PC-3 (cell line): ENCODE data around the gene IPMK. TPM values are rescaled to one million over a fixed set of nuclear protein-coding genes. Genes with fewer than 3 reads are reported as not detected.
A peak's percentile ranks its signal among the peaks of the same experiment; 100 is the strongest.

ENCODE experiments used
- ATAC-seq: fragments of 200-7000 bp; cut with Tn5 transposase; 2 replicates; pipeline ENCODE4 v1.9.1; 2020; ENCODE audit warnings: mild to moderate bottlenecking, moderate library complexity
- BruUV-seq: library from RNA; stranded (reverse); fragments of 400-500 nt; replicated peaks from 2 replicates; lab custom pipeline; 2021; lab: Mats Ljungman, UMichigan
- CTCF ChIA-PET: fragments of 300-600 bp; sonication (Branson Sonifier 250); formaldehyde crosslinking; loops from one replicate; lab custom pipeline; 2022; ENCODE audit warnings: antibody characterized with exemption; lab: Charles Lee
- POLR2A ChIA-PET: fragments of 300-600 bp; sonication (Branson Sonifier 250); formaldehyde crosslinking; loops from one replicate; lab custom pipeline; 2022; ENCODE audit warnings: antibody characterized with exemption; ENCODE audit not compliant: unreplicated experiment; lab: Charles Lee
- DNase-seq: peaks from one replicate; pipeline ENCODE4 v3.0.0-alpha.2; 2015
- H2AFZ ChIP-seq: fragments of 300-600 bp; sonication (generic); 2 replicates; pipeline ENCODE4 v1.6.0; 2016; ENCODE audit warnings: antibody characterized with exemption, low read length
- H3F3A ChIP-seq: fragments of 300-600 bp; sonication (generic); one replicate; pipeline ENCODE4 v1.6.0; 2017; ENCODE audit warnings: antibody characterized with exemption, low read length, control low read depth, mild to moderate bottlenecking; ENCODE audit not compliant: unreplicated experiment
- H3K27ac ChIP-seq: fragments of 300-600 bp; sonication (generic); 2 replicates; pipeline ENCODE4 v1.5.1; 2016; ENCODE audit warnings: mild to moderate bottlenecking, low read length
- H3K27me3 ChIP-seq: fragments of 300-600 bp; sonication (generic); 2 replicates; pipeline ENCODE4 v1.6.1; 2016; ENCODE audit warnings: low read length, mixed read lengths
- H3K36me3 ChIP-seq: fragments of 300-600 bp; sonication (generic); 2 replicates; pipeline ENCODE4 v1.6.1; 2016; ENCODE audit warnings: low read depth, mixed run types, low read length, mixed read lengths
- H3K4me1 ChIP-seq: fragments of 300-600 bp; sonication (generic); 2 replicates; pipeline ENCODE4 v1.5.1; 2016; ENCODE audit warnings: low read length; ENCODE audit not compliant: insufficient read depth
- H3K4me2 ChIP-seq: fragments of 300-600 bp; sonication (generic); 2 replicates; pipeline ENCODE4 v1.6.0; 2016; ENCODE audit warnings: low read length
- H3K4me3 ChIP-seq: fragments of 300-600 bp; sonication (generic); 2 replicates; pipeline ENCODE4 v1.5.1; 2016; ENCODE audit warnings: mild to moderate bottlenecking, low read length, mixed read lengths
- H3K79me2 ChIP-seq: fragments of 300-600 bp; sonication (generic); 2 replicates; pipeline ENCODE4 v1.6.1; 2017; ENCODE audit warnings: low read length, mixed read lengths
- H3K9ac ChIP-seq: fragments of 300-600 bp; sonication (generic); 2 replicates; pipeline ENCODE4 v1.6.0; 2016; ENCODE audit warnings: mild to moderate bottlenecking, low read length
- H3K9me2 ChIP-seq: fragments of 300-600 bp; sonication (generic); replicated peaks from 2 replicates; pipeline ENCODE4 v1.6.1; 2016; ENCODE audit warnings: mixed run types, low read length, mixed read lengths
- H3K9me3 ChIP-seq: fragments of 300-600 bp; sonication (generic); 2 replicates; pipeline ENCODE4 v1.6.1; 2016; ENCODE audit warnings: low read length, mixed read lengths
- H4K20me1 ChIP-seq: fragments of 300-600 bp; sonication (generic); 2 replicates; pipeline ENCODE4 v1.6.1; 2016; ENCODE audit warnings: low read length, mixed read lengths
- CTCF ChIP-seq: fragments of 300-600 bp; sonication (generic); conservative IDR thresholded peaks from 2 replicates; pipeline ENCODE4 v1.5.1; 2017; ENCODE audit warnings: antibody characterized with exemption, low read depth, mild to moderate bottlenecking, low read length
- EZH2 ChIP-seq: fragments of 300-600 bp; sonication (generic); IDR thresholded peaks from one replicate; pipeline ENCODE4 v1.6.1; 2017; ENCODE audit warnings: antibody characterized with exemption, mild to moderate bottlenecking, low read length; ENCODE audit not compliant: unreplicated experiment
- EZH2phosphoT487 ChIP-seq: fragments of 300-600 bp; sonication (generic); IDR thresholded peaks from 2 replicates; pipeline ENCODE4 v1.6.1; 2018; ENCODE audit warnings: mild to moderate bottlenecking, antibody characterized with exemption, low read length, borderline replicate concordance
- intact Hi-C: fragments of 100-400 bp; cut with micrococcal nuclease; formaldehyde crosslinking; loops from 2 replicates; pipeline ENCODE4 v1.9.0; 2023
- total RNA-seq: library from RNA; depleted of rRNA; stranded (reverse); fragments of >200 nt; gene quantifications from 2 replicates; pipeline ENCODE4 v1.2.3, GENCODE V29; 2014

The IPMK gene
- total RNA-seq, 1 experiment from 2014 or later: 7.1 TPM

GRCh38 chr10:58243269-58243668, 24.4 kb downstream of the IPMK start:
- ChIA-PET CTCF (no interaction called here), POLR2A (no interaction called here)
- no peak overlapping the region for H3K9ac ChIP-seq
- no peak for DNase-seq
- intact Hi-C loops: no loop called here
- no peak for ATAC-seq
- no peaks in the 10 kb centered on the region for H4K20me1 ChIP-seq
- H3K79me2 ChIP-seq: peaks cover 19% of the 10 kb centered on the region
- no TSS peak for BruUV-seq
- H3K4me3 ChIP-seq: no peak overlapping the region
- no peak overlapping the region for H2AFZ ChIP-seq
- H3K9me2 ChIP-seq: no peaks in the 10 kb centered on the region
- no peaks in the 10 kb centered on the region for H3F3A ChIP-seq
- H3K9me3 ChIP-seq: no peaks in the 10 kb centered on the region
- no peaks in the 10 kb centered on the region for H3K36me3 ChIP-seq
- H3K4me2 ChIP-seq: no peak overlapping the region
- no peaks in the 10 kb centered on the region for H3K27me3 ChIP-seq
- H3K27ac ChIP-seq: no peak overlapping the region
- TF ChIP-seq EZH2 (no peak), EZH2phosphoT487 (no peak), CTCF (no peak)
- H3K4me1 ChIP-seq: peaks cover 23% of the 10 kb centered on the region

- POLR2A ChIA-PET: no interaction called here
- Histone ChIP-seq H3K27me3 (no peaks in the 10 kb centered on the region), H4K20me1 (peaks cover 4% of the 10 kb centered on the region; the same call in 1 of the 2 replicates), H3K9me3 (no peaks in the 10 kb centered on the region), H2AFZ (no peak overlapping the region), H3K4me2 (no peak overlapping the region), H3K79me2 (peaks cover 24% of the 10 kb centered on the region), H3K9me2 (no peaks in the 10 kb centered on the region), H3K36me3 (no peaks in the 10 kb centered on the region), H3K4me1 (peaks cover 39% of the 10 kb centered on the region), H3K9ac (no peak overlapping the region), H3K4me3 (no peak overlapping the region), H3F3A (no peaks in the 10 kb centered on the region), H3K27ac (no peak overlapping the region)
- CTCF ChIA-PET: no interaction called here
- TF ChIP-seq EZH2phosphoT487: no peak
- no peak for TF ChIP-seq EZH2
- TF ChIP-seq CTCF: no peak
- no peak for DNase-seq
- intact Hi-C loops: no loop called here
- no TSS peak for BruUV-seq
- ATAC-seq: no peak
Observed at GRCh38 chr10:58241346-58241745, 26.3 kb downstream of the IPMK start.

- H3K9ac ChIP-seq: no peak overlapping the region; the same call in 1 of the 2 replicates
- H3K36me3 ChIP-seq: no peaks in the 10 kb centered on the region
- no peak overlapping the region for H3K4me3 ChIP-seq
- H3K4me1 ChIP-seq: peaks cover 39% of the 10 kb centered on the region
- H3K9me3 ChIP-seq: no peaks in the 10 kb centered on the region
- ChIA-PET POLR2A (no interaction called here), CTCF (interaction anchor here (0.6 kb wide), 1 partner anchor 50 kb away, joined by 3 read pairs; no protein-coding TSS in a partner anchor)
- BruUV-seq: no TSS peak
- peak overlapping the region; percentile 28; the same call in 1 of the 2 replicates for H3K27ac ChIP-seq
- ATAC-seq (no peak), DNase-seq (no peak)
- H3K27me3 ChIP-seq: no peaks in the 10 kb centered on the region
- H3F3A ChIP-seq: no peaks in the 10 kb centered on the region
- peaks cover 4% of the 10 kb centered on the region; the same call in 1 of the 2 replicates for H4K20me1 ChIP-seq
- no peaks in the 10 kb centered on the region for H3K9me2 ChIP-seq
- intact Hi-C loops: no loop called here
- H3K79me2 ChIP-seq: peaks cover 24% of the 10 kb centered on the region
- TF ChIP-seq EZH2phosphoT487 (no peak), CTCF (no peak), EZH2 (no peak)
- H3K4me2 ChIP-seq: no peak overlapping the region; the same call in 1 of the 2 replicates
- no peak overlapping the region for H2AFZ ChIP-seq
Observed at GRCh38 chr10:58240531-58240930, 27.2 kb downstream of the IPMK start.
